ENCODE measurements around the gene NUP210. TPM values are rescaled to one million over a fixed set of nuclear protein-coding genes. Genes with fewer than 3 reads are reported as not detected.

NUP210 gene
- total RNA-seq, 1 donor from 2014 or later = 1.4 TPM

GRCh38 chr3:13389378-13389777 lies 30.7 kb downstream of the NUP210 start:
- H3K4me3 Mint-ChIP-seq (ENCODE audit: unreplicated experiment) = no peak overlapping the region
- no peak for TF ChIP-seq CTCF (IDR thresholded peaks at IDR 0.05)
- H3K9me3 Mint-ChIP-seq (ENCODE audit: unreplicated experiment) = no peaks in the 10 kb centered on the region
- no peaks in the 10 kb centered on the region for H3K4me1 Mint-ChIP-seq (ENCODE audit: unreplicated experiment)
- H3K27ac Mint-ChIP-seq (ENCODE audit: unreplicated experiment) = no peak overlapping the region
- H3K36me3 Mint-ChIP-seq (ENCODE audit: unreplicated experiment) = peaks cover 2% of the 10 kb centered on the region
- H3K27me3 Mint-ChIP-seq (ENCODE audit: unreplicated experiment) = no peaks in the 10 kb centered on the region
- DNase-seq (ENCODE audit: extremely low spot score, unreplicated experiment) = no peak

- no peak overlapping the region for H3K4me3 Mint-ChIP-seq (ENCODE audit: unreplicated experiment)
- H3K36me3 Mint-ChIP-seq (ENCODE audit: unreplicated experiment) = peaks cover 2% of the 10 kb centered on the region
- H3K4me1 Mint-ChIP-seq (ENCODE audit: unreplicated experiment) = no peaks in the 10 kb centered on the region
- DNase-seq (ENCODE audit: extremely low spot score, unreplicated experiment) = no peak
- TF ChIP-seq CTCF (IDR thresholded peaks at IDR 0.05) = no peak
- no peaks in the 10 kb centered on the region for H3K27me3 Mint-ChIP-seq (ENCODE audit: unreplicated experiment)
- H3K9me3 Mint-ChIP-seq (ENCODE audit: unreplicated experiment) = no peaks in the 10 kb centered on the region
- no peak overlapping the region for H3K27ac Mint-ChIP-seq (ENCODE audit: unreplicated experiment)
Measured at GRCh38 chr3:13388816-13389215, 31.3 kb downstream of the NUP210 start.

GRCh38 chr3:13385373-13385965 lies 34.7 kb downstream of the NUP210 start:
- H3K9me3 Mint-ChIP-seq (ENCODE audit: unreplicated experiment) = no peaks in the 10 kb centered on the region
- DNase-seq (ENCODE audit: extremely low spot score, unreplicated experiment) = no peak
- H3K27ac Mint-ChIP-seq (ENCODE audit: unreplicated experiment) = no peak overlapping the region
- peaks cover 3% of the 10 kb centered on the region for H3K4me1 Mint-ChIP-seq (ENCODE audit: unreplicated experiment)
- no peak for TF ChIP-seq CTCF (IDR thresholded peaks at IDR 0.05)
- peaks cover 2% of the 10 kb centered on the region for H3K36me3 Mint-ChIP-seq (ENCODE audit: unreplicated experiment)
- H3K4me3 Mint-ChIP-seq (ENCODE audit: unreplicated experiment) = no peak overlapping the region
- H3K27me3 Mint-ChIP-seq (ENCODE audit: unreplicated experiment) = no peaks in the 10 kb centered on the region

GRCh38 chr3:13380971-13381370 lies 39.2 kb downstream of the NUP210 start:
- H3K27me3 Mint-ChIP-seq (ENCODE audit: unreplicated experiment) = no peaks in the 10 kb centered on the region
- H3K4me1 Mint-ChIP-seq (ENCODE audit: unreplicated experiment) = peaks cover 29% of the 10 kb centered on the region
- no peaks in the 10 kb centered on the region for H3K36me3 Mint-ChIP-seq (ENCODE audit: unreplicated experiment)
- H3K9me3 Mint-ChIP-seq (ENCODE audit: unreplicated experiment) = no peaks in the 10 kb centered on the region
- no peak for DNase-seq (ENCODE audit: extremely low spot score, unreplicated experiment)
- H3K4me3 Mint-ChIP-seq (ENCODE audit: unreplicated experiment) = no peak overlapping the region
- H3K27ac Mint-ChIP-seq (ENCODE audit: unreplicated experiment) = no peak overlapping the region
- no peak for TF ChIP-seq CTCF (IDR thresholded peaks at IDR 0.05)

- peak overlapping the region; percentile 85 for H3K27ac Mint-ChIP-seq (ENCODE audit: unreplicated experiment)
- peaks cover 29% of the 10 kb centered on the region for H3K4me1 Mint-ChIP-seq (ENCODE audit: unreplicated experiment)
- H3K27me3 Mint-ChIP-seq (ENCODE audit: unreplicated experiment) = no peaks in the 10 kb centered on the region
- no peak for DNase-seq (ENCODE audit: extremely low spot score, unreplicated experiment)
- TF ChIP-seq CTCF (IDR thresholded peaks at IDR 0.05) = no peak
- H3K9me3 Mint-ChIP-seq (ENCODE audit: unreplicated experiment) = no peaks in the 10 kb centered on the region
- no peaks in the 10 kb centered on the region for H3K36me3 Mint-ChIP-seq (ENCODE audit: unreplicated experiment)
- no peak overlapping the region for H3K4me3 Mint-ChIP-seq (ENCODE audit: unreplicated experiment)
Measured at GRCh38 chr3:13379201-13379830, 40.8 kb downstream of the NUP210 start.
